K562 (cell line): ENCODE data around the gene SENP1. TPM values are rescaled to one million over a fixed set of nuclear protein-coding genes. Genes with fewer than 3 reads are reported as not detected.

Source experiments
- ATAC-seq: fragments of 200-7000 bp; cut with Tn5 transposase; 3 replicates; pipeline ENCODE4 v1.9.1; 2020; ENCODE audit warnings: moderate library complexity
- BruUV-seq: library from RNA; stranded (reverse); fragments of 400-500 nt; replicated peaks from 2 replicates; lab custom pipeline; 2021; lab: Mats Ljungman, UMichigan
- CTCF ChIA-PET: fragments of 300-600 bp; formaldehyde crosslinking; extraction: SDS; loops from one replicate; lab custom pipeline; 2021; ENCODE audit warnings: low intra/inter-chr PET ratio; lab: Yijun Ruan, JAX
- POLR2A ChIA-PET: fragments of 300-600, 350-650 bp; sonication (Branson Sonifier 250); formaldehyde crosslinking; extraction: SDS; loops from one replicate; lab custom pipeline; 2021; ENCODE audit warnings: antibody characterized with exemption, inconsistent platforms; lab: Yijun Ruan, JAX
- DNase-seq, 4 experiments: peaks; one replicate each; pipeline versions ENCODE4 v3.0.0 to v3.0.0-alpha.2; 2011 to 2018; ENCODE audit warnings: low spot score in 3 of 4, mixed read lengths in 3 of 4; ENCODE audit errors: extremely low read depth in 1 of 4
- FAIRE-seq: peaks from 2 replicates; lab custom pipeline; 2011; peaks lifted over from hg19 to GRCh38; lab: Jason Lieb, UNC
- H2AFZ ChIP-seq: 2 replicates; pipeline ENCODE4 v1.6.0; 2011; ENCODE audit warnings: low read depth, low read length, control low read depth, inconsistent platforms
- H3K27ac ChIP-seq: fragments of 200-600 bp; 3 replicates; pipeline ENCODE4 v1.8.0; 2011; ENCODE audit warnings: low read depth, mild to moderate bottlenecking, control low read depth, inconsistent platforms, low read length, moderate library complexity, mixed read lengths; ENCODE audit errors: extremely low read depth
- H3K27me3 ChIP-seq, 2 experiments: fragments of 300-600 bp in 1 of 2; 2 replicates in 1 of 2; 3 replicates in 1 of 2; pipeline versions ENCODE4 v1.6.0 to v1.8.0; 2011; ENCODE audit warnings: inconsistent platforms in 2 of 2, low read length in 2 of 2, mild to moderate bottlenecking in 1 of 2, mixed read lengths in 1 of 2, moderate library complexity in 1 of 2; ENCODE audit not compliant: control insufficient read depth in 2 of 2, insufficient read depth in 2 of 2
- H3K36me3 ChIP-seq: fragments of 300-600 bp; 3 replicates; pipeline ENCODE4 v1.8.0; 2011; ENCODE audit warnings: mild to moderate bottlenecking, low read length, inconsistent platforms; ENCODE audit not compliant: control insufficient read depth, insufficient read depth
- H3K4me1 ChIP-seq, 2 experiments: fragments of 200-600 bp in 1 of 2; replicated peaks in 1 of 2; 2 replicates in 1 of 2; 3 replicates in 1 of 2; pipeline versions ENCODE4 v1.5.1 to v1.8.0; 2011; ENCODE audit warnings: inconsistent platforms in 2 of 2, low read length in 2 of 2, mild to moderate bottlenecking in 1 of 2, mixed read lengths in 1 of 2, moderate library complexity in 1 of 2; ENCODE audit not compliant: control insufficient read depth in 2 of 2, insufficient read depth in 2 of 2
- H3K4me2 ChIP-seq: 2 replicates; pipeline ENCODE4 v1.6.1; 2011; ENCODE audit warnings: low read length, control low read depth, inconsistent platforms, mixed read lengths; ENCODE audit not compliant: insufficient read depth
- H3K4me3 ChIP-seq: fragments of 200-600 bp; sonication (generic), shearing (Covaris generic); 2 replicates; pipeline ENCODE4 v1.5.1; 2016; ENCODE audit warnings: control low read depth, inconsistent platforms
- H3K79me2 ChIP-seq: fragments of 200-600 bp; 3 replicates; pipeline ENCODE4 v1.8.0; 2011; ENCODE audit warnings: low read length, inconsistent platforms; ENCODE audit not compliant: control insufficient read depth, insufficient read depth
- H3K9ac ChIP-seq, 2 experiments: 2 replicates each; pipeline versions ENCODE4 v1.6.0 to v1.6.1; 2011; ENCODE audit warnings: low read depth in 2 of 2, low read length in 2 of 2, control low read depth in 1 of 2, inconsistent platforms in 1 of 2, mild to moderate bottlenecking in 1 of 2, mixed read lengths in 1 of 2; ENCODE audit not compliant: insufficient read depth in 1 of 2
- H3K9me1 ChIP-seq: one replicate; pipeline ENCODE4 v1.6.0; 2011; ENCODE audit warnings: inconsistent platforms, mild to moderate bottlenecking, low read length, moderate library complexity; ENCODE audit not compliant: control insufficient read depth, insufficient read depth
- H3K9me3 ChIP-seq: replicated peaks from 2 replicates; pipeline ENCODE4 v1.5.1; 2011; ENCODE audit warnings: low read depth, low read length, inconsistent platforms; ENCODE audit not compliant: control insufficient read depth, insufficient read depth
- H4K20me1 ChIP-seq: replicated peaks from 2 replicates; pipeline ENCODE4 v1.6.1; 2011; ENCODE audit warnings: low read length, inconsistent platforms, mixed read lengths; ENCODE audit not compliant: control insufficient read depth, insufficient read depth
- BACH1 ChIP-seq: fragments of 200-800 bp; sonication (Bioruptor generic); IDR thresholded peaks from 2 replicates; pipeline ENCODE4 v1.6.1; 2016; ENCODE audit warnings: missing genetic modification characterization, missing compliant biosample characterization
- CEBPG ChIP-seq, 3 experiments: fragments of 200-800 bp in 1 of 3; sonication (Bioruptor generic) in 1 of 3; sonication (generic) in 1 of 3; formaldehyde crosslinking in 1 of 3; IDR thresholded peaks in 2 of 3; conservative IDR thresholded peaks in 1 of 3; 2 replicates each; pipeline versions ENCODE4 v1.6.1 to v1.8.0; 2016 to 2022; ENCODE audit warnings: missing compliant biosample characterization in 2 of 3, missing genetic modification characterization in 2 of 3, mild to moderate bottlenecking in 1 of 3, missing genetic modification reagents in 1 of 3
- DPF2 ChIP-seq: fragments of 450-650 bp; IDR thresholded peaks from 2 replicates; pipeline ENCODE4 v1.6.1; 2016
- EHMT2 ChIP-seq: fragments of 450-650 bp; IDR thresholded peaks from 2 replicates; pipeline ENCODE4 v1.6.1; 2018; ENCODE audit warnings: antibody characterized with exemption
- ELF2 ChIP-seq: fragments of 250-450 bp; sonication (Bioruptor Pico); IDR thresholded peaks from 2 replicates; pipeline ENCODE4 v1.5.0; 2021; ENCODE audit warnings: mild to moderate bottlenecking
- FOXA3 ChIP-seq, 2 experiments: fragments of 450-650 bp in 1 of 2; sonication (generic) in 1 of 2; formaldehyde crosslinking; IDR thresholded peaks in 1 of 2; conservative IDR thresholded peaks in 1 of 2; 2 replicates each; pipeline versions ENCODE4 v1.4.0 to v1.8.0; 2020 to 2022; ENCODE audit warnings: mild to moderate bottlenecking in 2 of 2, missing genetic modification reagents in 1 of 2
- FOXM1 ChIP-seq, 2 experiments: fragments of 450-650 bp in 1 of 2; sonication (generic) in 1 of 2; formaldehyde crosslinking in 1 of 2; IDR thresholded peaks; 2 replicates each; pipeline versions ENCODE4 v1.6.1 to v1.9.0; 2017 to 2022; ENCODE audit warnings: low read depth in 2 of 2, mild to moderate bottlenecking in 2 of 2, missing genetic modification reagents in 1 of 2, moderate library complexity in 1 of 2
- HCFC1 ChIP-seq: IDR thresholded peaks from 2 replicates; pipeline ENCODE4 v1.6.1; 2012; ENCODE audit warnings: low read depth, low read length, improper control_type of control experiment
- ILK ChIP-seq: fragments of 450-650 bp; IDR thresholded peaks from 2 replicates; pipeline ENCODE4 v1.6.1; 2016; ENCODE audit warnings: missing genetic modification characterization, low read depth, mild to moderate bottlenecking, missing compliant biosample characterization, moderate library complexity, borderline replicate concordance
- PHF20 ChIP-seq: fragments of 450-650 bp; IDR thresholded peaks from 2 replicates; pipeline ENCODE4 v1.6.1; 2018; ENCODE audit not compliant: partially characterized antibody
- SMARCB1 ChIP-seq: IDR thresholded peaks from 2 replicates; pipeline ENCODE4 v1.6.1; 2011; ENCODE audit warnings: improper control_type of control experiment, low read depth; ENCODE audit not compliant: insufficient read length
- WGBS: fragments of 100-300 bp; shearing (Covaris generic); methylation state at CpG from one replicate; pipeline ENCODE4 v1.1.6; 2016; ENCODE audit warnings: low coverage, mixed read lengths; ENCODE audit not compliant: insufficient coverage; ENCODE audit errors: missing lambda C conversion rate; 5-methylcytosine and 5-hydroxymethylcytosine counted together
- in situ Hi-C: fragments of 300-500 bp; cut with MboI; formaldehyde crosslinking; loops from 4 replicates; pipeline ENCODE4 v1.15.0; 2018; ENCODE audit warnings: inconsistent platforms, mixed read lengths
- intact Hi-C: fragments of 100-400 bp; cut with micrococcal nuclease; formaldehyde crosslinking; loops from 2 replicates; pipeline ENCODE4 v1.14.2; 2022
- polyA plus RNA-seq, 8 experiments: library from polyadenylated mRNA; depleted of rRNA in 4 of 8; stranded (reverse) in 5 of 8; unstranded in 3 of 8; fragments of >200 nt; fragmentation: Nextera tagmentation in 2 of 8; fragmentation: Illumina TruSeq in 1 of 8; extraction: Ambion mirVana in 2 of 8; extraction: Trizol in 1 of 8; gene quantifications; 2 replicates each; pipeline versions ENCODE4 v1.2.1 to v1.2.3, GENCODE V29; 2011 to 2014; ENCODE audit warnings: inconsistent platforms in 1 of 8, missing spikeins in 1 of 8
- total RNA-seq, 7 experiments: library from RNA; depleted of rRNA in 6 of 7; stranded (reverse); fragments of >200 nt in 6 of 7; fragmentation: Illumina TruSeq in 2 of 7; extraction: Trizol in 2 of 7; gene quantifications; 2 replicates each; pipeline versions ENCODE4 v1.2.1 to v1.2.3, GENCODE V29; 2011 to 2021; ENCODE audit warnings: low replicate concordance in 1 of 7
- TF ChIP-seq, protein P1 (sequence below): fragments of 200-800 bp; sonication (Bioruptor generic); IDR thresholded peaks from 2 replicates; pipeline ENCODE4 v1.6.1; 2017; ENCODE audit warnings: missing genetic modification characterization, missing compliant biosample characterization
- TF ChIP-seq, protein P2 (sequence below): conservative IDR thresholded peaks from 2 replicates; pipeline ENCODE4 v1.6.1; 2011; ENCODE audit warnings: low read depth, mild to moderate bottlenecking, low read length; ENCODE audit not compliant: control insufficient read depth
- TF ChIP-seq, protein P3 (sequence below): fragments of 450-650 bp; formaldehyde crosslinking; IDR thresholded peaks from 2 replicates; pipeline ENCODE4 v1.4.0; 2020; ENCODE audit warnings: mild to moderate bottlenecking, moderate library complexity
- TF ChIP-seq, protein P4 (sequence below): fragments of 200-800 bp; sonication (Bioruptor generic); IDR thresholded peaks from 2 replicates; pipeline ENCODE4 v1.6.1; 2017; ENCODE audit warnings: missing genetic modification characterization, missing compliant biosample characterization

Gene SENP1
- total and polyA plus RNA-seq, 9 of the 15 experiments (the other 6 are each of a cell fraction or from before 2014, with no cell fraction given): 15.5 to 59.0 (median 36.3) TPM

DNA sequence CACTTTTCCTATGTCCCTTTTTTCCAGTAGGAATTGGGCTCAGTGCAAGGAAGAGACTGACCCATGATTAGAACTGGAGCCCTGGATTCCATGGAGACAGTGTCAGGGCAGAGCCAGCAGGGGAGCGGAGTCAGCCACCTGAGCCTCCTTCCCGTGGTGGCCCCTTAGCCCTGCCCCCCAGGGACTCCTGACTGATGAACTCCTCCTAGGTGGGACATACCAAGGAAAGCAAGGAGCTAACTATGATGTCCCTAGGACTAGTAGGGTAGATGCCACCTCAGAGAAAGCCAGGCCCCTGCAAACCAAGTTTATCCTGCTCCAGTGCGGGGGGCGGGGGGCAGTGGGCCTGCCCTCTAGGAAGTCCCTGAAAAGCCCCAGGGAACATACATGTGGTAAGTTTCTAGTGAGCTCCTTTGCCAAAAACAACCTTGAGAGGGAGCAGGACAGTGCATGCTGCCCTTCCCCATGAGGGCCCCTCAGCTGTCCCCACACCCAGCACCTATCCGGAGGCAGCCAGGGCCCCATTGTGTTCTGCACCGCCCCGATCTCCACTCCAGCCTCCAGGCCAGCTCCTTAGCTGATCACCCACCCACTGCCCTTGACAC lies 95.4 kb downstream of the SENP1 start:
- Histone ChIP-seq H3K4me3 (no peak overlapping the region), H3K9me3 (no peaks in the 10 kb centered on the region), H4K20me1 (no peaks in the 10 kb centered on the region; the same call in 1 of the 2 replicates), H3K9me1 (no peaks in the 10 kb centered on the region), H2AFZ (no peak overlapping the region), H3K4me1 (peaks cover 0 to under 1% of the 10 kb centered on the region in 2 experiments; a peak in 1 of 5 replicates), H3K27ac (no peak overlapping the region), H3K79me2 (no peaks in the 10 kb centered on the region), H3K27me3 (peaks cover 55 to 60% of the 10 kb centered on the region in 2 experiments), H3K9ac (no peak overlapping the region), H3K36me3 (no peaks in the 10 kb centered on the region), H3K4me2 (no peak overlapping the region)
- POLR2A ChIA-PET: interaction anchor here (0.6 kb wide), 1 partner anchor 27 kb away, joined by 4 read pairs; no protein-coding TSS in a partner anchor
- in situ Hi-C loops: no loop called here
- DNase-seq (no peak), ATAC-seq (no peak), FAIRE-seq (no peak)
- 1% methylated on average over 7 of the region's 7 CpGs for WGBS
- intact Hi-C loops: loop anchor here (5.0 kb wide), 1 partner anchor 48 kb away; the partner anchor contains the start of gene TMEM106C
- BruUV-seq: no TSS peak
- CTCF ChIA-PET: no interaction called here
- TF ChIP-seq, protein P1, sequence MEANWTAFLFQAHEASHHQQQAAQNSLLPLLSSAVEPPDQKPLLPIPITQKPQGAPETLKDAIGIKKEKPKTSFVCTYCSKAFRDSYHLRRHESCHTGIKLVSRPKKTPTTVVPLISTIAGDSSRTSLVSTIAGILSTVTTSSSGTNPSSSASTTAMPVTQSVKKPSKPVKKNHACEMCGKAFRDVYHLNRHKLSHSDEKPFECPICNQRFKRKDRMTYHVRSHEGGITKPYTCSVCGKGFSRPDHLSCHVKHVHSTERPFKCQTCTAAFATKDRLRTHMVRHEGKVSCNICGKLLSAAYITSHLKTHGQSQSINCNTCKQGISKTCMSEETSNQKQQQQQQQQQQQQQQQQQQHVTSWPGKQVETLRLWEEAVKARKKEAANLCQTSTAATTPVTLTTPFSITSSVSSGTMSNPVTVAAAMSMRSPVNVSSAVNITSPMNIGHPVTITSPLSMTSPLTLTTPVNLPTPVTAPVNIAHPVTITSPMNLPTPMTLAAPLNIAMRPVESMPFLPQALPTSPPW: no peak
- TF ChIP-seq FOXM1 (IDR thresholded peaks at IDR 0.05; ENCODE audit: low read depth): no peak
- TF ChIP-seq FOXM1 (CRISPR knock-in tag; IDR thresholded peaks at IDR 0.05; ENCODE audit: low read depth): no peak
- TF ChIP-seq BACH1 (tag): no peak
- TF ChIP-seq EHMT2: no peak
- TF ChIP-seq, protein P2, sequence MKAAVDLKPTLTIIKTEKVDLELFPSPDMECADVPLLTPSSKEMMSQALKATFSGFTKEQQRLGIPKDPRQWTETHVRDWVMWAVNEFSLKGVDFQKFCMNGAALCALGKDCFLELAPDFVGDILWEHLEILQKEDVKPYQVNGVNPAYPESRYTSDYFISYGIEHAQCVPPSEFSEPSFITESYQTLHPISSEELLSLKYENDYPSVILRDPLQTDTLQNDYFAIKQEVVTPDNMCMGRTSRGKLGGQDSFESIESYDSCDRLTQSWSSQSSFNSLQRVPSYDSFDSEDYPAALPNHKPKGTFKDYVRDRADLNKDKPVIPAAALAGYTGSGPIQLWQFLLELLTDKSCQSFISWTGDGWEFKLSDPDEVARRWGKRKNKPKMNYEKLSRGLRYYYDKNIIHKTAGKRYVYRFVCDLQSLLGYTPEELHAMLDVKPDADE: no peak
- TF ChIP-seq, protein P3, sequence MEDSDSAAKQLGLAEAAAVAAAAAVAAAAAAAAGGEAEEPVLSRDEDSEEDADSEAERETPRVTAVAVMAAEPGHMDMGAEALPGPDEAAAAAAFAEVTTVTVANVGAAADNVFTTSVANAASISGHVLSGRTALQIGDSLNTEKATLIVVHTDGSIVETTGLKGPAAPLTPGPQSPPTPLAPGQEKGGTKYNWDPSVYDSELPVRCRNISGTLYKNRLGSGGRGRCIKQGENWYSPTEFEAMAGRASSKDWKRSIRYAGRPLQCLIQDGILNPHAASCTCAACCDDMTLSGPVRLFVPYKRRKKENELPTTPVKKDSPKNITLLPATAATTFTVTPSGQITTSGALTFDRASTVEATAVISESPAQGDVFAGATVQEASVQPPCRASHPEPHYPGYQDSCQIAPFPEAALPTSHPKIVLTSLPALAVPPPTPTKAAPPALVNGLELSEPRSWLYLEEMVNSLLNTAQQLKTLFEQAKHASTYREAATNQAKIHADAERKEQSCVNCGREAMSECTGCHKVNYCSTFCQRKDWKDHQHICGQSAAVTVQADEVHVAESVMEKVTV (CRISPR knock-in tag): no peak
- no peak for TF ChIP-seq ELF2 (CRISPR knock-in tag)
- TF ChIP-seq CEBPG (CRISPR knock-in tag; IDR thresholded peaks at IDR 0.05): no peak
- no peak for TF ChIP-seq CEBPG (tag; conservative IDR thresholded peaks at IDR 0.05 in 1 of 2, IDR thresholded peaks at IDR 0.05 in 1 of 2)
- TF ChIP-seq ILK (tag): no peak
- no peak for TF ChIP-seq PHF20
- TF ChIP-seq FOXA3 (CRISPR knock-in tag; conservative IDR thresholded peaks at IDR 0.05 in 1 of 2, IDR thresholded peaks at IDR 0.05 in 1 of 2): no peak
- no peak for TF ChIP-seq HCFC1
- TF ChIP-seq, protein P4, sequence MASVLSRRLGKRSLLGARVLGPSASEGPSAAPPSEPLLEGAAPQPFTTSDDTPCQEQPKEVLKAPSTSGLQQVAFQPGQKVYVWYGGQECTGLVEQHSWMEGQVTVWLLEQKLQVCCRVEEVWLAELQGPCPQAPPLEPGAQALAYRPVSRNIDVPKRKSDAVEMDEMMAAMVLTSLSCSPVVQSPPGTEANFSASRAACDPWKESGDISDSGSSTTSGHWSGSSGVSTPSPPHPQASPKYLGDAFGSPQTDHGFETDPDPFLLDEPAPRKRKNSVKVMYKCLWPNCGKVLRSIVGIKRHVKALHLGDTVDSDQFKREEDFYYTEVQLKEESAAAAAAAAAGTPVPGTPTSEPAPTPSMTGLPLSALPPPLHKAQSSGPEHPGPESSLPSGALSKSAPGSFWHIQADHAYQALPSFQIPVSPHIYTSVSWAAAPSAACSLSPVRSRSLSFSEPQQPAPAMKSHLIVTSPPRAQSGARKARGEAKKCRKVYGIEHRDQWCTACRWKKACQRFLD (CRISPR knock-in tag): no peak
- no peak for TF ChIP-seq SMARCB1
- no peak for TF ChIP-seq DPF2
